H9 (cell line): ENCODE measurements around the gene ORM2. TPM values are rescaled to one million over a fixed set of nuclear protein-coding genes. Genes with fewer than 3 reads are reported as not detected.
"Not testable (repeated sequence)": the region's sequence is repeated elsewhere in the genome, so short reads cannot be mapped to it uniquely, and the experiment has no call there.

ENCODE experiments used
- DNase-seq: peaks from one replicate; pipeline ENCODE4 v3.0.0-alpha.2; 2017
- H2AFZ ChIP-seq: one replicate; pipeline ENCODE4 v1.6.1; 2013; ENCODE audit warnings: mild to moderate bottlenecking, low read length, control low read depth, moderate library complexity
- H2AK5ac ChIP-seq: 2 replicates; pipeline ENCODE4 v1.6.1; 2013; ENCODE audit warnings: low read length, control low read depth, mixed read lengths; ENCODE audit not compliant: insufficient read length
- H2BK120ac ChIP-seq: one replicate; pipeline ENCODE4 v1.6.1; 2013; ENCODE audit warnings: low read depth, mild to moderate bottlenecking, low read length, control low read depth, inconsistent platforms; ENCODE audit not compliant: poor library complexity, severe bottlenecking
- H2BK12ac ChIP-seq: 2 replicates; pipeline ENCODE4 v1.6.1; 2013; ENCODE audit warnings: low read length, control low read depth, mixed read lengths, low read depth; ENCODE audit not compliant: insufficient read length
- H2BK15ac ChIP-seq: 2 replicates; pipeline ENCODE4 v1.6.1; 2013; ENCODE audit warnings: low read depth, low read length, control low read depth
- H2BK20ac ChIP-seq: one replicate; pipeline ENCODE4 v1.6.1; 2013; ENCODE audit warnings: low read depth, mild to moderate bottlenecking, low read length, control low read depth, inconsistent platforms; ENCODE audit not compliant: poor library complexity, severe bottlenecking
- H2BK5ac ChIP-seq: 2 replicates; pipeline ENCODE4 v1.6.1; 2013; ENCODE audit warnings: low read length, control low read depth, mixed read lengths; ENCODE audit not compliant: insufficient read length
- H3K14ac ChIP-seq: 2 replicates; pipeline ENCODE4 v1.6.1; 2013; ENCODE audit warnings: low read length, control low read depth; ENCODE audit not compliant: insufficient read depth
- H3K18ac ChIP-seq: 2 replicates; pipeline ENCODE4 v1.6.1; 2013; ENCODE audit warnings: low read depth, mild to moderate bottlenecking, mixed read lengths, low read length, control low read depth; ENCODE audit not compliant: insufficient read length
- H3K23ac ChIP-seq: 2 replicates; pipeline ENCODE4 v1.6.1; 2013; ENCODE audit warnings: low read length, control low read depth, mixed read lengths, low read depth; ENCODE audit not compliant: insufficient read length
- H3K23me2 ChIP-seq: 2 replicates; pipeline ENCODE4 v1.6.1; 2013; ENCODE audit warnings: low read depth, mild to moderate bottlenecking, mixed read lengths, low read length, control low read depth; ENCODE audit not compliant: insufficient read length, poor library complexity, severe bottlenecking
- H3K27ac ChIP-seq: 2 replicates; pipeline ENCODE4 v1.5.1; 2013; ENCODE audit warnings: low read length, control low read depth, mixed read lengths, low read depth; ENCODE audit not compliant: insufficient read length
- H3K27me3 ChIP-seq: 2 replicates; pipeline ENCODE4 v1.6.1; 2013; ENCODE audit warnings: low read length, control low read depth, inconsistent platforms; ENCODE audit not compliant: insufficient read depth
- H3K4ac ChIP-seq: 2 replicates; pipeline ENCODE4 v1.6.1; 2013; ENCODE audit warnings: low read depth, mild to moderate bottlenecking, control low read depth, inconsistent platforms, low read length, moderate library complexity
- H3K4me1 ChIP-seq: 2 replicates; pipeline ENCODE4 v1.6.1; 2013; ENCODE audit warnings: low read length, control low read depth, inconsistent platforms; ENCODE audit not compliant: insufficient read depth
- H3K4me2 ChIP-seq: 2 replicates; pipeline ENCODE4 v1.6.1; 2013; ENCODE audit warnings: low read length, control low read depth, mixed read lengths; ENCODE audit not compliant: insufficient read length, insufficient read depth
- H3K56ac ChIP-seq: 2 replicates; pipeline ENCODE4 v1.6.1; 2013; ENCODE audit warnings: low read depth, mild to moderate bottlenecking, mixed read lengths, low read length, control low read depth; ENCODE audit not compliant: insufficient read length
- H3K79me1 ChIP-seq: 2 replicates; pipeline ENCODE4 v1.6.1; 2013; ENCODE audit warnings: low read depth, mild to moderate bottlenecking, moderate library complexity, low read length, control low read depth, inconsistent platforms; ENCODE audit not compliant: insufficient read depth, poor library complexity, severe bottlenecking
- H3K79me2 ChIP-seq: 2 replicates; pipeline ENCODE4 v1.6.1; 2013; ENCODE audit warnings: low read length, control low read depth, inconsistent platforms; ENCODE audit not compliant: insufficient read depth
- H3K9ac ChIP-seq: 2 replicates; pipeline ENCODE4 v1.6.1; 2013; ENCODE audit warnings: low read length, control low read depth, mixed read lengths; ENCODE audit not compliant: insufficient read length; ENCODE audit errors: extremely low read depth
- H3K9me3 ChIP-seq: one replicate; pipeline ENCODE4 v1.6.1; 2013; ENCODE audit warnings: low read depth, low read length, inconsistent platforms; ENCODE audit not compliant: control insufficient read depth
- H3T11ph ChIP-seq: one replicate; pipeline ENCODE4 v1.6.1; 2013; ENCODE audit warnings: mild to moderate bottlenecking, low read length, control low read depth, inconsistent platforms
- H4K20me1 ChIP-seq: one replicate; pipeline ENCODE4 v1.6.1; 2013; ENCODE audit not compliant: control insufficient read depth, insufficient read length, insufficient read depth
- H4K5ac ChIP-seq: 2 replicates; pipeline ENCODE4 v1.6.1; 2013; ENCODE audit warnings: low read depth, mild to moderate bottlenecking, mixed read lengths, low read length, control low read depth; ENCODE audit not compliant: insufficient read length
- H4K8ac ChIP-seq: replicated peaks from 2 replicates; pipeline ENCODE4 v1.6.1; 2013; ENCODE audit warnings: low read length, control low read depth, mixed read lengths, low read depth; ENCODE audit not compliant: insufficient read length
- H4K91ac ChIP-seq: 2 replicates; pipeline ENCODE4 v1.6.1; 2013; ENCODE audit warnings: low read depth, mild to moderate bottlenecking, moderate library complexity, mixed read lengths, low read length, control low read depth; ENCODE audit not compliant: insufficient read length
- H3K27ac Mint-ChIP-seq, 3 experiments: 2 replicates in 2 of 3; 3 replicates in 1 of 3; pipeline ENCODE4 v1.8.0; 2020 to 2021; ENCODE audit warnings: mixed read lengths in 3 of 3, mild to moderate bottlenecking in 1 of 3, moderate library complexity in 1 of 3
- H3K27me3 Mint-ChIP-seq: 2 replicates; pipeline ENCODE4 v1.8.0; 2021; ENCODE audit warnings: low read depth, mild to moderate bottlenecking, moderate library complexity, mixed read lengths
- H3K36me3 Mint-ChIP-seq, 3 experiments: 2 replicates in 2 of 3; 3 replicates in 1 of 3; pipeline ENCODE4 v1.8.0; 2020 to 2021; ENCODE audit warnings: low read depth in 3 of 3, mixed read lengths in 3 of 3; ENCODE audit not compliant: insufficient read depth in 1 of 3
- H3K4me1 Mint-ChIP-seq, 2 experiments: 2 replicates each; pipeline ENCODE4 v1.8.0; 2020; ENCODE audit warnings: mixed read lengths in 2 of 2
- H3K4me3 Mint-ChIP-seq, 2 experiments: 2 replicates in 1 of 2; 3 replicates in 1 of 2; pipeline ENCODE4 v1.8.0; 2020 to 2021; ENCODE audit warnings: mild to moderate bottlenecking in 2 of 2, mixed read lengths in 2 of 2, moderate library complexity in 1 of 2
- H3K9me3 Mint-ChIP-seq, 2 experiments: 2 replicates in 1 of 2; 3 replicates in 1 of 2; pipeline ENCODE4 v1.8.0; 2020; ENCODE audit warnings: mild to moderate bottlenecking in 2 of 2, mixed read lengths in 2 of 2, moderate library complexity in 1 of 2
- CTCF ChIP-seq: fragments of 200-600 bp; sonication (generic); conservative IDR thresholded peaks from 3 replicates; pipeline ENCODE4 v1.8.0; 2021; ENCODE audit warnings: antibody characterized with exemption, mild to moderate bottlenecking
- WGBS: extraction: QIAGEN DNeasy Blood & Tissue Kit; methylation state at CpG from one replicate; pipeline ENCODE4 v1.1.7; 2013; ENCODE audit warnings: missing lambda C conversion rate, low lambda C conversion rate, mixed read lengths; ENCODE audit not compliant: insufficient read length; ENCODE audit errors: extremely low coverage; 5-methylcytosine and 5-hydroxymethylcytosine counted together
- total RNA-seq: library from RNA; stranded (reverse); gene quantifications from 2 replicates; pipeline ENCODE4 v1.2.1, GENCODE V29; 2021

Gene ORM2
- total RNA-seq, 1 experiment from 2014 or later, result 1.2 TPM

DNA sequence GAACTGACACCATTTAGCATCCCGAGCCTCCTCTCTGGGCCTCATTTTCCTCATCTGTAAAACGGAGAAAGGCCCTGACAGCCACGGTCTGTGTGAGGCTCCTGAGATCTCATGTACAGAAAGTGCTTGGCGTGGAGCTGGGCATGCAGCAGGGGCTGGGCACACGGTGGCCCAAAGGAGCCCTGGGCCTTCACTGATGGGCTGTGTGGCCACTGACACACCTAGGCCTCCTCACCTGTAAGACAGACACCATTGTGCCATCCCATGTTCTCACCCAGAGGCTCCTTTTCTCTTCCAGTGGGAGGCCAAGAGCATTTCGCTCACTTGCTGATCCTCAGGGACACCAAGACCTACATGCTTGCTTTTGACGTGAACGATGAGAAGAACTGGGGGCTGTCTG lies 5.2 kb upstream of the ORM2 start:
- H3K79me2 ChIP-seq, result no peaks in the 10 kb centered on the region
- no peak overlapping the region for H3T11ph ChIP-seq
- H2BK120ac ChIP-seq, result no peak overlapping the region
- no CpG with 5 or more reads among the region's 8 CpGs for WGBS
- H3K27me3 ChIP-seq, result no peaks in the 10 kb centered on the region
- H4K5ac ChIP-seq, result no peak overlapping the region
- no peak overlapping the region for H3K4me3 Mint-ChIP-seq
- H2BK12ac ChIP-seq, result no peak overlapping the region
- H2BK15ac ChIP-seq, result no peak overlapping the region
- H3K9me3 Mint-ChIP-seq, result no peaks in the 10 kb centered on the region
- no peaks in the 10 kb centered on the region for H3K23me2 ChIP-seq
- H3K56ac ChIP-seq, result no peak overlapping the region
- no peak overlapping the region for H3K18ac ChIP-seq
- H3K9me3 ChIP-seq, result no peaks in the 10 kb centered on the region
- H3K4me1 ChIP-seq, result no peaks in the 10 kb centered on the region
- H3K36me3 Mint-ChIP-seq, result no peaks in the 10 kb centered on the region
- H3K79me1 ChIP-seq, result no peaks in the 10 kb centered on the region
- no peak overlapping the region for H3K4me2 ChIP-seq
- no peak overlapping the region for H2AK5ac ChIP-seq
- no peak overlapping the region for H3K4ac ChIP-seq
- H2BK5ac ChIP-seq, result no peak overlapping the region
- no peak for TF ChIP-seq CTCF
- H2BK20ac ChIP-seq, result no peak overlapping the region
- H3K14ac ChIP-seq, result no peak overlapping the region; the same call in 1 of the 2 replicates
- no peak overlapping the region for H3K27ac ChIP-seq
- H4K20me1 ChIP-seq, result no peaks in the 10 kb centered on the region
- no peaks in the 10 kb centered on the region for H3K4me1 Mint-ChIP-seq
- H2AFZ ChIP-seq, result no peak overlapping the region
- no peak overlapping the region for H3K9ac ChIP-seq
- no peak overlapping the region for H4K91ac ChIP-seq
- no peak overlapping the region for H4K8ac ChIP-seq
- peak; percentile 47 for DNase-seq
- no peak overlapping the region for H3K27ac Mint-ChIP-seq
- no peaks in the 10 kb centered on the region for H3K27me3 Mint-ChIP-seq
- H3K23ac ChIP-seq, result no peak overlapping the region

DNA sequence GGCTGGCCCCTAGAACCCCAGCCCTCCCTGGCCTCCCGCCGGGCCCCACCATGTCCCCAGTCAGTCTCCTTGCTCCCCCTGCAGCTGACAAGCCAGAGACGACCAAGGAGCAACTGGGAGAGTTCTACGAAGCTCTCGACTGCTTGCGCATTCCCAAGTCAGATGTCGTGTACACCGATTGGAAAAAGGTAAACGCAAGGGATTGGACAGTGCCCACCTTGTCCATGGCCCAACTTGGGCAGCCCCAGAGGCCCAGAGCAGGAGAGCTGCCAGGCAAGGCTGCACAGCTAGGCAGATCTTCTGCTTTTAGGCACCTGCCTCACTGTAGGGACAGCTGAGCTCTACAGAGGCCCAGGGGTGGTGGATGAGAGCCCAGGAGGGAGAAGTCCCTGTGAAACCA lies 4.7 kb upstream of the ORM2 start:
- H2AFZ ChIP-seq, H3K4me1 Mint-ChIP-seq, H3K23ac ChIP-seq, H3K4me1 ChIP-seq, H3K18ac ChIP-seq, H3K79me1 ChIP-seq, H3K14ac ChIP-seq, H3T11ph ChIP-seq, H3K4me2 ChIP-seq, H3K9me3 ChIP-seq, H3K27me3 ChIP-seq, H2BK12ac ChIP-seq, H3K4me3 Mint-ChIP-seq, H3K56ac ChIP-seq, H3K79me2 ChIP-seq, H4K91ac ChIP-seq, H4K5ac ChIP-seq, H3K4ac ChIP-seq, H2AK5ac ChIP-seq, H3K27ac Mint-ChIP-seq, H3K36me3 Mint-ChIP-seq, H4K8ac ChIP-seq, H3K9ac ChIP-seq, H3K23me2 ChIP-seq, H3K27me3 Mint-ChIP-seq, H3K27ac ChIP-seq, H3K9me3 Mint-ChIP-seq, H2BK15ac ChIP-seq, H4K20me1 ChIP-seq, H2BK120ac ChIP-seq, H2BK5ac ChIP-seq, H2BK20ac ChIP-seq: not testable (repeated sequence)
- peak; percentile 47 for DNase-seq
- WGBS, result no CpG with 5 or more reads among the region's 9 CpGs
